Tibial nerve (tissue), 4 donors: Measurements from ENCODE around the gene RPRD1A.

ENCODE experiments used
- CTCF ChIP-seq, 5 experiments: fragments of 200-600 bp in 3 of 5; fragments of 450-650 bp in 2 of 5; sonication (generic) in 3 of 5; IDR thresholded peaks; one replicate each; pipeline ENCODE4 v1.5.1; 2016 to 2019; ENCODE audit warnings: antibody characterized with exemption in 5 of 5, mild to moderate bottlenecking in 3 of 5, moderate library complexity in 2 of 5
- EP300 ChIP-seq, 2 donors: sonication (generic); formaldehyde crosslinking; IDR thresholded peaks; one replicate each; pipeline ENCODE4 v1.6.1; 2017; ENCODE audit warnings: antibody characterized with exemption in 2 of 2, mild to moderate bottlenecking in 1 of 2
- POLR2A ChIP-seq, 2 donors: fragments of 450-650 bp; IDR thresholded peaks; one replicate each; pipeline ENCODE4 v1.6.1; 2017; ENCODE audit warnings: antibody characterized with exemption in 2 of 2, mild to moderate bottlenecking in 2 of 2, moderate library complexity in 2 of 2

- TF ChIP-seq CTCF (IDR thresholded peaks at IDR 0.05): no peak
- no peak for TF ChIP-seq POLR2A (IDR thresholded peaks at IDR 0.05)
- TF ChIP-seq EP300 (IDR thresholded peaks at IDR 0.05): no peak
Measured at GRCh38 chr18:36112302-36112701, 44.9 kb upstream of the RPRD1A start.
